Keratinocyte (primary cell): Measurements from ENCODE around the gene TMEM191C. TPM values are rescaled to one million over a fixed set of nuclear protein-coding genes. Genes with fewer than 3 reads are reported as not detected.
"Not testable (repeated sequence)": the region's sequence is repeated elsewhere in the genome, so short reads cannot be mapped to it uniquely, and the experiment has no call there.

ENCODE experiments used
- DNase-seq: peaks from one replicate; pipeline ENCODE4 v3.0.0-alpha.2; 2011; ENCODE audit warnings: low read depth, missing footprints, low spot score
- FAIRE-seq: peaks from 2 replicates; lab custom pipeline; 2011; peaks lifted over from hg19 to GRCh38; lab: Jason Lieb, UNC
- H2AFZ ChIP-seq: 2 replicates; pipeline ENCODE4 v1.6.0; 2012; ENCODE audit warnings: low read length, control low read depth, inconsistent platforms; ENCODE audit not compliant: control insufficient read depth
- H3K27ac ChIP-seq: 2 replicates; pipeline ENCODE4 v1.5.1; 2011; ENCODE audit warnings: low read length; ENCODE audit not compliant: control insufficient read depth, insufficient read depth
- H3K27me3 ChIP-seq: 3 replicates; pipeline ENCODE4 v1.6.0; 2011; ENCODE audit warnings: low read length; ENCODE audit not compliant: control insufficient read depth, insufficient read depth; ENCODE audit errors: extremely low read depth
- H3K36me3 ChIP-seq, 2 experiments: 2 replicates in 1 of 2; 3 replicates in 1 of 2; pipeline ENCODE4 v1.5.1; 2011; ENCODE audit warnings: low read length in 2 of 2, mild to moderate bottlenecking in 1 of 2; ENCODE audit not compliant: control insufficient read depth in 2 of 2, insufficient read depth in 2 of 2; ENCODE audit errors: extremely low read depth in 1 of 2
- H3K4me1 ChIP-seq: 3 replicates; pipeline ENCODE4 v1.5.1; 2011; ENCODE audit warnings: low read length; ENCODE audit not compliant: control insufficient read depth, insufficient read depth; ENCODE audit errors: extremely low read depth
- H3K4me2 ChIP-seq: 3 replicates; pipeline ENCODE4 v1.6.0; 2011; ENCODE audit warnings: low read depth, low read length; ENCODE audit not compliant: control insufficient read depth, insufficient read depth; ENCODE audit errors: extremely low read depth
- H3K4me3 ChIP-seq, 3 experiments: fragments of 200-600 bp in 1 of 3; sonication (generic) in 1 of 3; 2 replicates in 2 of 3; 3 replicates in 1 of 3; pipeline ENCODE4 v1.5.1; 2011 to 2016; ENCODE audit warnings: low read length in 3 of 3, mild to moderate bottlenecking in 3 of 3, control low read depth in 2 of 3, inconsistent platforms in 1 of 3, low read depth in 1 of 3, mixed read lengths in 1 of 3, mixed run types in 1 of 3, moderate library complexity in 1 of 3; ENCODE audit not compliant: control insufficient read depth in 2 of 3, insufficient read depth in 2 of 3; ENCODE audit errors: extremely low read depth in 1 of 3
- H3K79me2 ChIP-seq: 2 replicates; pipeline ENCODE4 v1.6.0; 2012; ENCODE audit warnings: low read length; ENCODE audit not compliant: control insufficient read depth, insufficient read depth
- H3K9ac ChIP-seq: 3 replicates; pipeline ENCODE4 v1.6.0; 2011; ENCODE audit warnings: low read length; ENCODE audit not compliant: control insufficient read depth, insufficient read depth; ENCODE audit errors: extremely low read depth
- H3K9me1 ChIP-seq: 3 replicates; pipeline ENCODE4 v1.6.0; 2011; ENCODE audit warnings: low read length; ENCODE audit not compliant: control insufficient read depth, insufficient read depth; ENCODE audit errors: extremely low read depth
- H3K9me3 ChIP-seq: 2 replicates; pipeline ENCODE4 v1.5.1; 2012; ENCODE audit warnings: low read depth, low read length; ENCODE audit not compliant: control insufficient read depth
- H4K20me1 ChIP-seq: 3 replicates; pipeline ENCODE4 v1.6.0; 2011; ENCODE audit warnings: low read length; ENCODE audit not compliant: control insufficient read depth, insufficient read depth; ENCODE audit errors: extremely low read depth
- dilution Hi-C: fragments of 300-500 bp; cut with MboI; formaldehyde crosslinking; loops from one replicate; pipeline ENCODE4 v1.7.0; 2020; ENCODE audit warnings: low sequenced_read_pairs; ENCODE audit not compliant: extremely low pct_ligation_motif_present
- polyA plus RNA-seq, 5 experiments: library from polyadenylated mRNA; depleted of rRNA in 3 of 5; stranded (reverse) in 3 of 5; stranded (forward) in 1 of 5; unstranded in 1 of 5; fragments of >200 nt; gene quantifications; 1 replicate in 1 of 5; 2 replicates in 3 of 5; 3 replicates in 1 of 5; pipeline versions ENCODE4 v1.2.1 to v1.2.3, GENCODE V29; 2011 to 2012; ENCODE audit warnings: missing spikeins in 2 of 5, low read depth in 1 of 5, low replicate concordance in 1 of 5

The TMEM191C gene
- polyA plus RNA-seq, 1 donor (not counting 4 experiments of a cell fraction or from before 2014, with no cell fraction given) = 0.31 TPM

DNA sequence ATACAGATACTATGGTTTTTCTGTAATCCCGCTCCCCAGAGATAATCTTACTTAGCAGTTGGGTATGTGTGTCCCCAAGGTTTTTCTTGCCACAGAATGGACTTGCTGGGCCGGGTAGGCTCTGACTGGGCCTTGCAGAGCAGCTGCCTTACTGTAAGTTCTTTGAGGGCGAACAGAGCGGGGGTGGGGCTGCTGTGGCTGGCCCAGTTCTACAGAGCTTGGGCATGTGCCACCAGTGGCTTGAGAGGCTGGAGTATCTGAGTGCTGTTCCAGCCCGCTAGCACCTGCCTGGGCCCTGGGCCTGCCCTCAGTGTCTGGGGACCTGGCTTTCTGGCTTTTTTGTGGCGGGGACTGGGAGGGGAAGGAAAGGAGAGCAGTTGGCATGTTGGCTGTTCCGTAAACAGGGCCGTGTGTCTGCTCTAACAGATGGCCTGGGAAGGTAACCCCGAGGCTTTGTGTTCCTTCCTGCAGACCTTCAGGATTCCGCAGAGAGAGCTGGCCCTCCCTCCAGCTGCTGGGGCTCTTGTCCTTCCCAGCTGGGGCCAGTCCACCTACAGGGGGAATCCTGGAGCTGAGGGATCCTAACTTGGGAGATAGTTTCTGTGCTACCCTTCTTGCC lies 27.1 kb upstream of the TMEM191C start:
- H3K9me1 ChIP-seq, H3K27ac ChIP-seq, H3K9me3 ChIP-seq, H3K4me1 ChIP-seq, H3K4me3 ChIP-seq, dilution Hi-C loops, H2AFZ ChIP-seq, H3K9ac ChIP-seq, FAIRE-seq, H3K79me2 ChIP-seq, H4K20me1 ChIP-seq, H3K4me2 ChIP-seq, H3K36me3 ChIP-seq, DNase-seq, H3K27me3 ChIP-seq: not testable (repeated sequence)

GRCh38 chr22:21440676-21441075 lies 26.5 kb upstream of the TMEM191C start:
- H3K9me3 ChIP-seq, dilution Hi-C loops, H3K27ac ChIP-seq, H2AFZ ChIP-seq, H3K79me2 ChIP-seq, H3K4me2 ChIP-seq, H4K20me1 ChIP-seq, H3K27me3 ChIP-seq, H3K9me1 ChIP-seq, H3K4me1 ChIP-seq, H3K36me3 ChIP-seq, H3K9ac ChIP-seq, FAIRE-seq, H3K4me3 ChIP-seq, DNase-seq: not testable (repeated sequence)

- H2AFZ ChIP-seq, H3K27ac ChIP-seq, DNase-seq, H4K20me1 ChIP-seq, dilution Hi-C loops, H3K79me2 ChIP-seq, H3K27me3 ChIP-seq, FAIRE-seq, H3K9me1 ChIP-seq, H3K9ac ChIP-seq, H3K4me2 ChIP-seq, H3K9me3 ChIP-seq, H3K4me1 ChIP-seq, H3K4me3 ChIP-seq: not testable (repeated sequence)
- H3K36me3 ChIP-seq = peaks cover 8 to 12% of the 10 kb centered on the region in 2 experiments
Measured at GRCh38 chr22:21441170-21441569, 26.0 kb upstream of the TMEM191C start.

DNA sequence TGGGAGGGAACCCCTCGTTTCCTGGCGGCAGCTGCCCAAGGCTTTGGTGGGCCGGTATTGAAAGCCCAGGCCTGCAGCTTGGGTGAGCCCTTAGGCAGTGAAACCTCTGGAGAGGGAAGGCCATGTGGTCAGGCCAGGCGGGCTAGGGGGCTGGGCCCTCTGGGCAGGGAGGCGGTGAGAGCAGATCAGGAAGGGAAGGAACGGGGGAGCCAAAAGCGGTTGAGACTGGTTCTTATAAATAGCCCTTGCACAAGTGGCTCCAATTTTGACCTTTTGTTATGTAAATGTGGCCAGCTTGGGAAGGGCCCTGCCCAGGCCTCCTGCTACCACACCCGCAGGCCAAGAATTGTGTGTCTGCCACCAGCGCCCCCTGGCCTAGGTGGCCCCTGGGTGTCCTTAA lies 25.1 kb upstream of the TMEM191C start:
- H3K4me3 ChIP-seq, H3K9ac ChIP-seq, H3K27ac ChIP-seq, FAIRE-seq, H3K4me1 ChIP-seq, H3K4me2 ChIP-seq, H3K27me3 ChIP-seq, H2AFZ ChIP-seq, dilution Hi-C loops, H4K20me1 ChIP-seq, H3K79me2 ChIP-seq, H3K9me3 ChIP-seq, DNase-seq, H3K9me1 ChIP-seq: not testable (repeated sequence)
- peaks cover 12 to 21% of the 10 kb centered on the region in 2 experiments for H3K36me3 ChIP-seq

DNA sequence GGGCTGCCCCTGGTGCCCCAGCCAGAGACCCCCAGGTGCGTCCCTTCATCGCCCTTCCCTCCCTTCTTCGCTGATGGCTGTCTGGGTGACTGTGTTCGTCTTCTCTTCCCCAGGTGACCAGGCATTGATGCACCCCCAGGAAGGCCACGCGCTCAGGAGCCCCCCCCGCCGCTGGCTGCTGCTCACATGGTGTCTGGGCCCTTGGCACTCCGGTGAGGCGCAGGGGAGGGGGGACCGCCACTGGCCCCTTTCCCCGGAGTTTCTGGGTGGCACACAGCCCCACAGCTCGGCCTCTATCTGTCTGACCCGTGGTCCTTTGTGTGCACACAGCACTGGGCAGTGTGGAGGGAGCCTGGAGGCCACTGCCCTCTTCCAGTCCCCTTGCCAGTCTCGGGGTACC lies 24.5 kb upstream of the TMEM191C start:
- dilution Hi-C loops, H4K20me1 ChIP-seq, FAIRE-seq, H3K4me1 ChIP-seq, H3K9ac ChIP-seq, H3K27me3 ChIP-seq, H3K27ac ChIP-seq, H3K4me2 ChIP-seq, H3K4me3 ChIP-seq, H2AFZ ChIP-seq, DNase-seq, H3K79me2 ChIP-seq, H3K9me3 ChIP-seq, H3K9me1 ChIP-seq: not testable (repeated sequence)
- peaks cover 12 to 21% of the 10 kb centered on the region in 2 experiments for H3K36me3 ChIP-seq
